Activated CD4-positive, CD25-positive, alpha-beta regulatory T cell (primary cell): ENCODE measurements around the gene KIF26A.
"Not testable (repeated sequence)": the region's sequence is repeated elsewhere in the genome, so short reads cannot be mapped to it uniquely, and the experiment has no call there.

Experiments used
- DNase-seq, 4 experiments: peaks; one replicate each; lab custom pipeline; 2025; lab: John Stamatoyannopoulos, UW

KIF26A gene

GRCh38 chr14:104223101-104224041 lies 85.0 kb downstream of the KIF26A start:
- DNase-seq: no peak

GRCh38 chr14:104224131-104224505 lies 85.7 kb downstream of the KIF26A start:
- no peak for DNase-seq

GRCh38 chr14:104224506-104225277 lies 86.3 kb downstream of the KIF26A start:
- DNase-seq: peak in 1 of 4 experiments; percentile 5

GRCh38 chr14:104225278-104226190 lies 87.1 kb downstream of the KIF26A start:
- not testable (repeated sequence) for DNase-seq

- DNase-seq: no peak
Observed at GRCh38 chr14:104226421-104227383, 88.3 kb downstream of the KIF26A start.

- DNase-seq: no peak
Observed at GRCh38 chr14:104227806-104228205, 89.4 kb downstream of the KIF26A start.

- no peak for DNase-seq
Observed at GRCh38 chr14:104228221-104228620, 89.8 kb downstream of the KIF26A start.

- DNase-seq: no peak
Observed at GRCh38 chr14:104228716-104229533, 90.5 kb downstream of the KIF26A start.

GRCh38 chr14:104229534-104230055 lies 91.2 kb downstream of the KIF26A start:
- no peak for DNase-seq

GRCh38 chr14:104230119-104230815 lies 91.9 kb downstream of the KIF26A start:
- no peak for DNase-seq
